Nephron progenitor cell (in vitro differentiated cells): Measurements from ENCODE around the gene OR2C3.

Experiments
- DNase-seq: peaks from one replicate; pipeline ENCODE4 v3.0.0; 2021
- H3K27ac Mint-ChIP-seq: 2 replicates; pipeline ENCODE4 v1.8.0; 2021; ENCODE audit warnings: mild to moderate bottlenecking, moderate library complexity, mixed read lengths
- H3K27me3 Mint-ChIP-seq: 2 replicates; pipeline ENCODE4 v1.8.0; 2021; ENCODE audit warnings: mild to moderate bottlenecking, low read depth, mixed read lengths; ENCODE audit not compliant: poor library complexity
- H3K36me3 Mint-ChIP-seq: 2 replicates; pipeline ENCODE4 v1.8.0; 2021; ENCODE audit warnings: low read depth, mixed read lengths
- H3K4me1 Mint-ChIP-seq: 2 replicates; pipeline ENCODE4 v1.8.0; 2021; ENCODE audit warnings: mixed read lengths
- H3K4me3 Mint-ChIP-seq: 2 replicates; pipeline ENCODE4 v1.8.0; 2021; ENCODE audit warnings: mild to moderate bottlenecking, moderate library complexity, mixed read lengths
- H3K9me3 Mint-ChIP-seq: 2 replicates; pipeline ENCODE4 v1.8.0; 2021; ENCODE audit warnings: mild to moderate bottlenecking, moderate library complexity, mixed read lengths
- TF ChIP-seq, protein P1 (sequence below): fragments of 200-600 bp; sonication (generic); IDR thresholded peaks from 2 replicates; pipeline ENCODE4 v1.5.0; 2021; ENCODE audit warnings: antibody characterized with exemption

The OR2C3 gene

DNA sequence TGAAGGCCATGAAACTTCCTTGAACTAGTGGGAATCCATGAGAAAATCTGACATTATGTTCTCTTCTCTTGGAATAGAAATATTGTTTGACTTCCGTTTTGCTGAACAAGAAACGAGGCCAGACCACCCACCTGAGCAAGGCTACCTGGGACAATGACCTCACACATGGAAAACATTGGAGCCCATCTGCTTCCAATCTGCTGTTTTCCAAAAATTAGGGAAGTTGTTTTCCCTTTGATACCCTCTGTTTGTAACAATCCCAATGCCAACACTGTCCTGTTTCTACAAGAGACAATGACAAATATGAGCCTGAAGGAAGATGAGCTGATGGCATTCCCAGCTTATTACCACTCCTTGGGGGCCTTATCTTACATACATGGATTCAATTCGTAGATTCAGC is 29.4 kb downstream of the OR2C3 start:
- Mint-ChIP-seq H3K27ac (no peak overlapping the region), H3K27me3 (peaks cover 4% of the 10 kb centered on the region), H3K4me3 (no peak overlapping the region), H3K9me3 (no peaks in the 10 kb centered on the region), H3K36me3 (no peaks in the 10 kb centered on the region), H3K4me1 (no peaks in the 10 kb centered on the region)
- TF ChIP-seq, protein P1, sequence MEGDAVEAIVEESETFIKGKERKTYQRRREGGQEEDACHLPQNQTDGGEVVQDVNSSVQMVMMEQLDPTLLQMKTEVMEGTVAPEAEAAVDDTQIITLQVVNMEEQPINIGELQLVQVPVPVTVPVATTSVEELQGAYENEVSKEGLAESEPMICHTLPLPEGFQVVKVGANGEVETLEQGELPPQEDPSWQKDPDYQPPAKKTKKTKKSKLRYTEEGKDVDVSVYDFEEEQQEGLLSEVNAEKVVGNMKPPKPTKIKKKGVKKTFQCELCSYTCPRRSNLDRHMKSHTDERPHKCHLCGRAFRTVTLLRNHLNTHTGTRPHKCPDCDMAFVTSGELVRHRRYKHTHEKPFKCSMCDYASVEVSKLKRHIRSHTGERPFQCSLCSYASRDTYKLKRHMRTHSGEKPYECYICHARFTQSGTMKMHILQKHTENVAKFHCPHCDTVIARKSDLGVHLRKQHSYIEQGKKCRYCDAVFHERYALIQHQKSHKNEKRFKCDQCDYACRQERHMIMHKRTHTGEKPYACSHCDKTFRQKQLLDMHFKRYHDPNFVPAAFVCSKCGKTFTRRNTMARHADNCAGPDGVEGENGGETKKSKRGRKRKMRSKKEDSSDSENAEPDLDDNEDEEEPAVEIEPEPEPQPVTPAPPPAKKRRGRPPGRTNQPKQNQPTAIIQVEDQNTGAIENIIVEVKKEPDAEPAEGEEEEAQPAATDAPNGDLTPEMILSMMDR = no peak
- no peak for DNase-seq

DNA sequence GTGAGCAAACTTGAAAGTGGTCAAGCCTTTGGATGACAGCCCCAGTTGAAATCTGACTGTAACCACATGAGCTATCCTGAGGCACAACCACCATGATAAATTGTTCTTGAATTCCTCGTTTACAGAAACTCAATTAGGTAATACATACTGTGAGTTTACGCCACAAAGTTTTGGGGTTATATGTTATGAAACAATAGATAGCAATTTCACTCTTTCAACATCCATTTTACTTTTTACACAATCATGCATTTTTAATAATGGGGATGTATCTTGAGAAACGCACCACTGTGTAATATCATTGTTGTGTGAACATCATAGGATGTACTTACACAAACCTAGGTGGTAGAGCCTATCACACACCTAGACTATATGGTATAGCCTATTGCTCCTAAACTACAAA is 35.4 kb downstream of the OR2C3 start:
- peaks cover 9% of the 10 kb centered on the region for H3K27me3 Mint-ChIP-seq

DNA sequence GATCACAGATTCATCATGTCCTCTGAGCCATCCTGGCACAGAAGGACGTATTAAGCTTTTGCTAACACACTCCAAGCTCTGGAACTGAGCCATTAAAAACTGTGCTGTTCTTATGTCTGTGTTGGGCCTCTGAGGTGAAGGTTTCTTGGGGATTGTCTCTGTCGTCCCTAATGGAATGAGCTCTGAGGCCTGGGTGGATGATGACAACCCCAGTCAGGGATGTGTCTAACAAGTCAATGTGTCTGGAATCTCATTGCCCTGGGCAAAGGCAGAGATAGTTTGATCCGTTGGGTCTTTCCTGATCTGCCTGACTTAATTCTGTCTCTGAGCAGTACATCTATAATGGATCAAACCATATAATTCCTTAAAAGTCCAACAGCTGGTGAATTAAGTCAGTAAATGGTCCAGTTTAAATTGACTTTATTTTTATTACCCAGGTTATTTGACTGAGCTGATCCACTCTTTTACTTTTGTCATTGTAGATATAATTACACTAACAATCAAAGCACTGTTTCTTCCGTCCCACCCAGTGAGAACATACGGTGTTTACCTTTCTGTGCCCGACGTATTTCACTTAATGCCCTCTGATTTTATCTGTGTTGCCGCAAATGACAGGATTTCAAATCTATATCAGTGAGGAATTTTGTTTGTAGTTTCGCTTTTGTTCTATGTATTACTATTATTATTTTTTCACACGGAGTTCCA is 39.5 kb downstream of the OR2C3 start:
- Mint-ChIP-seq H3K4me3 (no peak overlapping the region), H3K27me3 (peaks cover 18% of the 10 kb centered on the region), H3K27ac (no peak overlapping the region), H3K4me1 (no peaks in the 10 kb centered on the region), H3K9me3 (no peaks in the 10 kb centered on the region), H3K36me3 (no peaks in the 10 kb centered on the region)
- DNase-seq = no peak
- TF ChIP-seq, protein P1 = no peak

More for the DNA sequence above, 35.4 kb downstream of the OR2C3 start:
- TF ChIP-seq, protein P1 = no peak
- Mint-ChIP-seq H3K36me3 (no peaks in the 10 kb centered on the region), H3K27ac (no peak overlapping the region), H3K4me3 (no peak overlapping the region), H3K4me1 (no peaks in the 10 kb centered on the region), H3K9me3 (no peaks in the 10 kb centered on the region)
- no peak for DNase-seq

DNA sequence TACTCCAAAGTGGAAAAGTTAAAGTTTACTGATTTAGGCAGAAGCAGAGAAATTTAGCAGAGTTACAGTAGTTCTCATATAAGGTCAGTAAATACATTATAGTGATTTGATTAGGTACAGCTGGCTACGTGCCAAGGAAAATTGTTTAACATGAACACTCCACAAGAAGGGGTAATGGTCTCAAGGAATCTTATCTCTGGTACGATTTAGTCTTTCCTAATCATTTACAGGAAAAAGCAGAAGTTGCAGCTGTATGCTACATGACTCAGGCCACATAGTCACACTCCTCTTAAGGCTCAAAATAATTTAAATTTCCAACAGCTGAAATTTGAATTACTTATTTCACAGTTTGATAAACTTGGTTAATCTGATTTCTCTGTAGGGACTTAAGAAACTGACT is 41.5 kb downstream of the OR2C3 start:
- DNase-seq = no peak
- Mint-ChIP-seq H3K27ac (no peak overlapping the region), H3K4me1 (no peaks in the 10 kb centered on the region), H3K4me3 (no peak overlapping the region), H3K9me3 (no peaks in the 10 kb centered on the region), H3K36me3 (no peaks in the 10 kb centered on the region), H3K27me3 (peaks cover 21% of the 10 kb centered on the region)
- TF ChIP-seq, protein P1 = no peak

DNA sequence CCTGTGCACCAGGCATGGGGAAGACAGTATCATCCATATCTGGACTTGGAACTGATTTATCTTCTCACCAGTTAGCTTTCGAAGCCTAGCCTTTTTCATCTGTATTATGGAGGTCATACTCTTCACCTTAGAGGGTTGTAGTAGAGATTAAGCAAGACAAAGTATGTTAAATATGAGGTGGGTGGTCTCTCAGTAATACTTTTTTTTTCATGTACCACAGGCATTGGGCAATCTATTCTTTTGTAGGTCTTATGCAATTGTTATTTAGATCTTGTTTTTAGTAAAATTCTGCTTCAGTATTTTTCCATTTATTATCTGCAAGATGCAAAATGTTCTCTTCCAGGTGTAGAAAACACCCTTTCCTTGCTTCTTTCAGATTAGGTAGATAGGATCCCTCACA is 43.1 kb downstream of the OR2C3 start:
- TF ChIP-seq, protein P1 = no peak

DNA sequence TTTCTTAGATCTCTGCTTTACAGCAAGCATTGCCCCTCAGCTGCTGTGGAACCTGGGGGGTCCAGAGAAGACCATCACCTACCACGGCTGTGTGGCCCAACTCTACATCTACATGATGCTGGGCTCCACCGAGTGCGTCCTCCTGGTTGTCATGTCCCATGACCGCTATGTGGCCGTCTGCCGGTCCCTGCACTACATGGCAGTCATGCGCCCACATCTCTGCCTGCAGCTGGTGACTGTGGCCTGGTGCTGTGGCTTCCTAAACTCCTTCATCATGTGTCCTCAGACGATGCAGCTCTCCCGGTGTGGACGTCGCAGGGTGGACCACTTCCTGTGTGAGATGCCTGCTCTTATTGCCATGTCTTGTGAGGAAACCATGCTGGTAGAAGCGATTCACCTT is 44.9 kb downstream of the OR2C3 start:
- Mint-ChIP-seq H3K27ac (no peak overlapping the region), H3K27me3 (peaks cover 22% of the 10 kb centered on the region), H3K36me3 (no peaks in the 10 kb centered on the region), H3K4me3 (no peak overlapping the region), H3K4me1 (no peaks in the 10 kb centered on the region), H3K9me3 (no peaks in the 10 kb centered on the region)
- TF ChIP-seq, protein P1 = no peak
- no peak for DNase-seq

More for the DNA sequence above, 43.1 kb downstream of the OR2C3 start:
- Mint-ChIP-seq H3K36me3 (no peaks in the 10 kb centered on the region), H3K27ac (no peak overlapping the region), H3K9me3 (no peaks in the 10 kb centered on the region), H3K27me3 (peaks cover 22% of the 10 kb centered on the region), H3K4me3 (no peak overlapping the region), H3K4me1 (no peaks in the 10 kb centered on the region)
- DNase-seq = no peak
